HL-60 (cell line): ENCODE measurements around the gene MAN1C1.

ENCODE experiments used
- POLR2AphosphoS5 ChIP-seq: IDR thresholded peaks from 2 replicates; pipeline ENCODE4 v1.6.1; 2012; ENCODE audit warnings: low read depth
- TF ChIP-seq, protein P1 (sequence below): IDR thresholded peaks from one replicate; pipeline ENCODE4 v1.5.1; 2011; ENCODE audit warnings: low read length, control low read depth, inconsistent platforms; ENCODE audit not compliant: insufficient read depth

DNA sequence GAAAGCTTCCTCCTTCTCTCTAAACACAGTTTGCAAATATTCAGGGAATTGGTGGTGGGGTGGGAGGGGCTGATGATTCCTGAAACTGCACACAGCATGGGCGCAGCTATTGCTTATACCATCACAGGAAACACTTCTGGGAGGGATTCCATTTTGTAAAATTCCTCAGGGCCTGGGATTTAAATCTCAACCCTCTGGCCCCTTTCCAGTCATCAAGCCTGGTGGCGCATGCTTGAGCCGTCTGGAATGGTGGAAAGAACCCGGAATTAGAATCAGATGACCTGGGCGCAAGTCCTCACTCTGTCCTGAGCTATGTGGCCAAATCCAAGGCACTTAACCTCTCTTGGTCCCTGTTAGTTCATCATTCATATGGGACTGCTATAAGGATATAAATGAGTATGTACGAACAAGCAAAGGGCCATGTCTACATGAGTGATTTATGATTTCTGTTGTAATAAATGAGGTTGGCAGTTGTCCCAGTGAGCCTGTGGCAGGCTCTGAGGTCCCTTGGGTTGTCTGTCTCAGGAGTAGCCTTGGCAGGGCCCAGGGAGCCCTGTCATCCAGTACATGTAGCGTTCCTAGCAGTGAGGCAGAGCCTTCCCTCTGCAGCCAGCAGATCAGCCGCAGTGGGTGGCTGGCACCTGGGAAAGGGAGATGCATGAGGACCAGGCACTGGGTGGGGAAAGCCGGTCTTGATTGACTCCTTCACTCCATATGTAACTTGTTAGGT, 72.0 kb downstream of the MAN1C1 start:
- TF ChIP-seq, protein P1, sequence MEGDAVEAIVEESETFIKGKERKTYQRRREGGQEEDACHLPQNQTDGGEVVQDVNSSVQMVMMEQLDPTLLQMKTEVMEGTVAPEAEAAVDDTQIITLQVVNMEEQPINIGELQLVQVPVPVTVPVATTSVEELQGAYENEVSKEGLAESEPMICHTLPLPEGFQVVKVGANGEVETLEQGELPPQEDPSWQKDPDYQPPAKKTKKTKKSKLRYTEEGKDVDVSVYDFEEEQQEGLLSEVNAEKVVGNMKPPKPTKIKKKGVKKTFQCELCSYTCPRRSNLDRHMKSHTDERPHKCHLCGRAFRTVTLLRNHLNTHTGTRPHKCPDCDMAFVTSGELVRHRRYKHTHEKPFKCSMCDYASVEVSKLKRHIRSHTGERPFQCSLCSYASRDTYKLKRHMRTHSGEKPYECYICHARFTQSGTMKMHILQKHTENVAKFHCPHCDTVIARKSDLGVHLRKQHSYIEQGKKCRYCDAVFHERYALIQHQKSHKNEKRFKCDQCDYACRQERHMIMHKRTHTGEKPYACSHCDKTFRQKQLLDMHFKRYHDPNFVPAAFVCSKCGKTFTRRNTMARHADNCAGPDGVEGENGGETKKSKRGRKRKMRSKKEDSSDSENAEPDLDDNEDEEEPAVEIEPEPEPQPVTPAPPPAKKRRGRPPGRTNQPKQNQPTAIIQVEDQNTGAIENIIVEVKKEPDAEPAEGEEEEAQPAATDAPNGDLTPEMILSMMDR = no peak
- no peak for TF ChIP-seq POLR2AphosphoS5
